Measurements from ENCODE around the gene TMEM200A. TPM values are rescaled to one million over a fixed set of nuclear protein-coding genes. Genes with fewer than 3 reads are reported as not detected.

The TMEM200A gene
- total RNA-seq, 1 donor from 2014 or later, result 0.79 TPM

DNA sequence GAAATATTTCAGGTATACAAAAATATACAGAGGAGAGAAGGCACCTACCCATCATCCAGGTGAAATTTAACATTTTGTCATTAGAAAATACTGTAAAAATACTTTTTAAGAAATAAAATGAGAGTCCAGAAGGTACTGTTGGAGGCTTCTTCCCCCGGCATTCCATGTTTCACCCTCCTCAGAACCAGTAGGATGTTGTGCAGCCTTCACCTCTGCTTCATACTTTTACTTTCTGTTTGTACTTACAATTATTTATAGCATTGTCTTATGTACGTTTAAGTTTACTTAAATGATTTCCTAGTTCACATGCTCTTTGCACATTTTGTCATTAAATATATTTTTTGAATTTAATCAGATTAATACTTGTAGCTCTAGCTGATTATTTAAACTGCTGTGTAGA lies 30.9 kb downstream of the TMEM200A start:
- TF ChIP-seq, protein P1, sequence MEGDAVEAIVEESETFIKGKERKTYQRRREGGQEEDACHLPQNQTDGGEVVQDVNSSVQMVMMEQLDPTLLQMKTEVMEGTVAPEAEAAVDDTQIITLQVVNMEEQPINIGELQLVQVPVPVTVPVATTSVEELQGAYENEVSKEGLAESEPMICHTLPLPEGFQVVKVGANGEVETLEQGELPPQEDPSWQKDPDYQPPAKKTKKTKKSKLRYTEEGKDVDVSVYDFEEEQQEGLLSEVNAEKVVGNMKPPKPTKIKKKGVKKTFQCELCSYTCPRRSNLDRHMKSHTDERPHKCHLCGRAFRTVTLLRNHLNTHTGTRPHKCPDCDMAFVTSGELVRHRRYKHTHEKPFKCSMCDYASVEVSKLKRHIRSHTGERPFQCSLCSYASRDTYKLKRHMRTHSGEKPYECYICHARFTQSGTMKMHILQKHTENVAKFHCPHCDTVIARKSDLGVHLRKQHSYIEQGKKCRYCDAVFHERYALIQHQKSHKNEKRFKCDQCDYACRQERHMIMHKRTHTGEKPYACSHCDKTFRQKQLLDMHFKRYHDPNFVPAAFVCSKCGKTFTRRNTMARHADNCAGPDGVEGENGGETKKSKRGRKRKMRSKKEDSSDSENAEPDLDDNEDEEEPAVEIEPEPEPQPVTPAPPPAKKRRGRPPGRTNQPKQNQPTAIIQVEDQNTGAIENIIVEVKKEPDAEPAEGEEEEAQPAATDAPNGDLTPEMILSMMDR (IDR thresholded peaks at IDR 0.05; ENCODE audit: insufficient read depth, low read length, severe bottlenecking), result no peak
- no peaks in the 10 kb centered on the region for H3K36me3 ChIP-seq (ENCODE audit: control insufficient read depth, insufficient read depth, low read length)
- FAIRE-seq, result no peak

DNA sequence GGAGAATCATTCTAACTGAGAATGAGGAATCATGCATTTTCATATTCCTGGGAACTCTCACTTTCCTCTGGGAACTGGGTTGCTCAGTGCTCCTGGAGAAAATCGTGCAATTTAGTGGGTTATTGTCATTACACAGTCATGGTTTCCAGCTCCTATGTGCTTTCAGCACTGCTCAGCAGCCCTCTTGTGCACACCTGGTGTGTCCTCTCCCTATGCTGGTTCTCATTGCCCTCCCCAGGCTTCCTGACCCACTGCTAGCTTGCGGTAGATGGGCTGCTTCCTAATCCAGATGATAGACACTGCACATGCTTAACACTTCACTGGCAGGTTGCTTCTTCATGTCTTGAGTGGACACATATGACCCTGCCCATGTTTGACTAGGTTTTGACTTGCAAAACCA lies 39.7 kb downstream of the TMEM200A start:
- no peaks in the 10 kb centered on the region for H3K27me3 ChIP-seq (ENCODE audit: control insufficient read depth, insufficient read depth, low read length)
- no peak for DNase-seq (ENCODE audit: low read depth)
- H3K4me3 ChIP-seq (ENCODE audit: low read depth, low read length), result no peak overlapping the region
- TF ChIP-seq, protein P1 (IDR thresholded peaks at IDR 0.05; ENCODE audit: insufficient read depth, low read length, severe bottlenecking), result no peak
- no peaks in the 10 kb centered on the region for H3K36me3 ChIP-seq (ENCODE audit: control insufficient read depth, insufficient read depth, low read length)
- no peak for FAIRE-seq

More for the DNA sequence above, 30.9 kb downstream of the TMEM200A start:
- DNase-seq (ENCODE audit: low read depth), result no peak
- H3K27me3 ChIP-seq (ENCODE audit: control insufficient read depth, insufficient read depth, low read length), result no peaks in the 10 kb centered on the region
- H3K4me3 ChIP-seq (ENCODE audit: low read depth, low read length), result no peak overlapping the region

DNA sequence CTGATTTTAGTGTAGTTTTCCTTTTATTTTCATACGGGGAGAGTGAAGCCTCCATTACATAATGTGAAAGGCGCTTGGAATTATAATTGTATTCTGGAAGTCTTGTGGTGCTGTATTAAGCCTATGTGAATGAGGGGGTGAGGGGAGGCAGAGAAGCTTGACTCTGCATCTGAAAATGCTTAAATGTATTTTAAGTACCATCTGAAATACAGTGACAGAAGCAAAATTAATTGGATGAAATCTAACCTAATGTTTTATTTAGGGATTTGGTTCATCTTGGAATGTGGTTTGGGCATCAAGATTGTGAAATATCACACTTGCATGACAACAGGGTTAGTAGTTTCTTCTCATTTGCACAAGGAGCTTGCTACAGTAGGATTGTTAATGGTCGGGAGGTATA lies 41.2 kb downstream of the TMEM200A start:
- Histone ChIP-seq H3K36me3 (ENCODE audit: control insufficient read depth, insufficient read depth, low read length) (no peaks in the 10 kb centered on the region), H3K4me3 (ENCODE audit: low read depth, low read length) (no peak overlapping the region), H3K27me3 (ENCODE audit: control insufficient read depth, insufficient read depth, low read length) (no peaks in the 10 kb centered on the region)
- TF ChIP-seq, protein P1 (IDR thresholded peaks at IDR 0.05; ENCODE audit: insufficient read depth, low read length, severe bottlenecking), result no peak
- DNase-seq (ENCODE audit: low read depth), result no peak
- FAIRE-seq, result no peak

DNA sequence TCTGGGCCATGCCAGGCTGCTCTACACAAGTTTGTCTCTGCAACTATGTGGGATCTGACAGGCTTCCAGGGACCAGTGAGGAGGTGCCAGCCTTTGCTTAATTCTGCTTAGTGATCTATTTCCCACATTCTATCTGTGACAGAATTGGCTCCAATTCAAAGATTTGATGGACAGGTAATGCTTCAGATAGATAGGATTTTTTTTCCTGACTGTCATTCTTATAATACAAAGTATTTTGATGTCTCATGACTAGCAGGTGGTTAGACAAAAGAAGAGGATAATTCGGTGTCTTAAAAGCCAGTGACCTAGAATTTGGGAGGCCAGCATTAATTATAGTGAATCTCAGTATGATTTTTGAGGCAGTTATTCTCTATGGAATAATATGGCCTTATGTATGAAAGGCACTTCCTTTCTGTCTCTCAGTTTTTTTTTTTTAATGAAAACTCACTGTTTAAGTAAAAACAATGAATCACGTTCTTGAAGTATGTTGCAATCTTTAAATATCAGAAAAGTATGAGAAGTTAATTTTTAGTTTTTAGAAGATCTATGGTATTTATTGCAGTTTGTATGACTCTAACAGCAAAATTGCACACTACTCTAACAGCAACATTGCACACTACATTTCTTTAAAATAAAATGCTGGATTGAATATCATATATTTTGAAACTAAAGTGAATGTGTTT lies 43.7 kb downstream of the TMEM200A start:
- FAIRE-seq, result no peak
- Histone ChIP-seq H3K36me3 (ENCODE audit: control insufficient read depth, insufficient read depth, low read length) (no peaks in the 10 kb centered on the region), H3K27me3 (ENCODE audit: control insufficient read depth, insufficient read depth, low read length) (no peaks in the 10 kb centered on the region), H3K4me3 (ENCODE audit: low read depth, low read length) (no peak overlapping the region)
- no peak for DNase-seq (ENCODE audit: low read depth)
- TF ChIP-seq, protein P1 (IDR thresholded peaks at IDR 0.05; ENCODE audit: insufficient read depth, low read length, severe bottlenecking), result no peak

DNA sequence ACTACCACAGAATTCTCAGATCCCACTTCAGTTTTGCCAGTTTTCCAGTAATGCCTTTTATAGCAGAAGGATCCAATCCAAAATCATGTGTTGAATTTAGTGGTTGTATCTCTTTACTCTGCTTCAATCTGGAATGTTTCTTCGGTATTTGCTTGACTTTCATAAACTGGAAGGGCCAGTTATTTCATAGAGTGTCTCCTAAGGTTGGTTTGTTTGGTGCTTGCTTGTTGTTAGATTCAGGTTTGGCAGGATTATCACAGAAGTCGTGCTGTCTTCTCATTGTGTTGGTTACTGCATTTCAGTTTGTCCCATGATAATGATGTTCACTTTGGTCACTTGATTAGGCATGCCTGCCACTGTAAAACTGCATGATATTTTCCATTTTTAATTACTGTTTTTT lies 45.7 kb downstream of the TMEM200A start:
- no peaks in the 10 kb centered on the region for H3K27me3 ChIP-seq (ENCODE audit: control insufficient read depth, insufficient read depth, low read length)
- DNase-seq (ENCODE audit: low read depth), result no peak
- H3K4me3 ChIP-seq (ENCODE audit: low read depth, low read length), result no peak overlapping the region
- FAIRE-seq, result no peak
- no peaks in the 10 kb centered on the region for H3K36me3 ChIP-seq (ENCODE audit: control insufficient read depth, insufficient read depth, low read length)
- TF ChIP-seq, protein P1 (IDR thresholded peaks at IDR 0.05; ENCODE audit: insufficient read depth, low read length, severe bottlenecking), result no peak
